ENCODE results near the gene C12orf57. TPM values are rescaled to one million over a fixed set of nuclear protein-coding genes. Genes with fewer than 3 reads are reported as not detected.

The C12orf57 gene
- total and polyA plus RNA-seq, 10 of the 15 experiments (the other 5 are each of a cell fraction or from before 2014, with no cell fraction given): 64.5 to 377 (median 211) TPM

- Histone ChIP-seq H2AFZ (ENCODE audit: control insufficient read depth, low read depth, low read length) (no peak overlapping the region), H3K9me3 (replicated peaks; ENCODE audit: control insufficient read depth, insufficient read depth, low read length) (no peaks in the 10 kb centered on the region), H3K27me3 (replicated peaks in 1 of 2; ENCODE audit: control insufficient read depth in 2 of 2, insufficient read depth in 2 of 2, low read length in 1 of 2) (no peaks in the 10 kb centered on the region), H3K4me1 (ENCODE audit: control insufficient read depth, insufficient read depth, low read length) (peaks cover 12% of the 10 kb centered on the region), H3K4me3 (no peak overlapping the region), H3K27ac (ENCODE audit: control insufficient read depth, insufficient read depth) (no peak overlapping the region), H3K79me2 (ENCODE audit: control insufficient read depth, insufficient read depth, low read length) (no peaks in the 10 kb centered on the region; the same call in 1 of the 2 replicates), H3K9ac (ENCODE audit: control insufficient read depth, insufficient read depth, low read length) (no peak overlapping the region), H4K20me1 (ENCODE audit: control insufficient read depth, insufficient read depth) (no peaks in the 10 kb centered on the region; the same call in 1 of the 2 replicates), H3K36me3 (ENCODE audit: control insufficient read depth in 2 of 2, insufficient read depth in 2 of 2, low read length in 1 of 2) (peaks cover 26 to 50% of the 10 kb centered on the region in 2 experiments), H3K4me2 (ENCODE audit: control insufficient read depth, insufficient read depth) (no peak overlapping the region)
- 81% methylated on average over 6 of the region's 6 CpGs for WGBS (ENCODE audit: insufficient coverage, insufficient replicate concordance, low lambda C conversion rate, missing lambda C conversion rate)
- no peak for ATAC-seq
- DNase-seq (ENCODE audit: low read depth, low spot score): no peak
- ChIA-PET CTCF (no interaction called here), RAD21 (ENCODE audit: unreplicated experiment) (no interaction called here), POLR2A (interaction anchor here (0.5 kb wide), 1 partner anchor 32 kb away, joined by 4 read pairs; no protein-coding TSS in a partner anchor), SMC1A (ENCODE audit: uncharacterized antibody, unreplicated experiment) (no interaction called here)
- BruUV-seq (replicated peaks): no TSS peak
- TF ChIP-seq MXI1 (IDR thresholded peaks at IDR 0.05; ENCODE audit: low read depth, low read length): no peak
- in situ Hi-C loops (cut with MboI) (no loop called here), intact Hi-C loops (cut with micrococcal nuclease; ENCODE audit: unreplicated experiment) (no loop called here)
- no peak for FAIRE-seq
These were observed 35.2 kb downstream of the C12orf57 start for GRCh38 chr12:6979021-6979420.

GRCh38 chr12:6979453-6979852 lies 35.6 kb downstream of the C12orf57 start:
- Histone ChIP-seq H3K36me3 (ENCODE audit: control insufficient read depth in 2 of 2, insufficient read depth in 2 of 2, low read length in 1 of 2) (peaks cover 23 to 47% of the 10 kb centered on the region in 2 experiments), H3K9ac (ENCODE audit: control insufficient read depth, insufficient read depth, low read length) (no peak overlapping the region), H3K4me3 (no peak overlapping the region), H3K27me3 (replicated peaks in 1 of 2; ENCODE audit: control insufficient read depth in 2 of 2, insufficient read depth in 2 of 2, low read length in 1 of 2) (no peaks in the 10 kb centered on the region), H3K9me3 (replicated peaks; ENCODE audit: control insufficient read depth, insufficient read depth, low read length) (no peaks in the 10 kb centered on the region), H3K4me1 (ENCODE audit: control insufficient read depth, insufficient read depth, low read length) (peaks cover 12% of the 10 kb centered on the region), H3K4me2 (ENCODE audit: control insufficient read depth, insufficient read depth) (no peak overlapping the region), H2AFZ (ENCODE audit: control insufficient read depth, low read depth, low read length) (no peak overlapping the region), H3K79me2 (ENCODE audit: control insufficient read depth, insufficient read depth, low read length) (no peaks in the 10 kb centered on the region; the same call in 1 of the 2 replicates), H3K27ac (ENCODE audit: control insufficient read depth, insufficient read depth) (no peak overlapping the region), H4K20me1 (ENCODE audit: control insufficient read depth, insufficient read depth) (no peaks in the 10 kb centered on the region; the same call in 1 of the 2 replicates)
- CTCF ChIA-PET: no interaction called here
- SMC1A ChIA-PET (ENCODE audit: uncharacterized antibody, unreplicated experiment): no interaction called here
- POLR2A ChIA-PET: interaction anchor here (0.5 kb wide), 1 partner anchor 32 kb away, joined by 4 read pairs; no protein-coding TSS in a partner anchor
- ATAC-seq: no peak
- no peak for FAIRE-seq
- no TSS peak for BruUV-seq (replicated peaks)
- intact Hi-C loops (cut with micrococcal nuclease; ENCODE audit: unreplicated experiment) (no loop called here), in situ Hi-C loops (cut with MboI) (no loop called here)
- 77% methylated on average over 3 of the region's 3 CpGs for WGBS (ENCODE audit: insufficient coverage, insufficient replicate concordance, low lambda C conversion rate, missing lambda C conversion rate)
- DNase-seq (ENCODE audit: low read depth, low spot score): no peak
- RAD21 ChIA-PET (ENCODE audit: unreplicated experiment): no interaction called here
- TF ChIP-seq MYB (IDR thresholded peaks at IDR 0.05; ENCODE audit: borderline replicate concordance, low read depth, low read length): no peak
- TF ChIP-seq LARP7 (IDR thresholded peaks at IDR 0.05): no peak
- no peak for TF ChIP-seq POLR2AphosphoS5 (IDR thresholded peaks at IDR 0.05; ENCODE audit: low read length)

Measured in GM12878 (cell line).